HG03175 (cell line): ENCODE measurements around the gene GOLGA6L1.
"Not testable (repeated sequence)": the region's sequence is repeated elsewhere in the genome, so short reads cannot be mapped to it uniquely, and the experiment has no call there.

ENCODE experiments used
- ATAC-seq: cut with Tn5 transposase; IDR thresholded peaks from one replicate; pipeline ENCODE4 v1.9.1; 2021; ENCODE audit warnings: mild to moderate bottlenecking, moderate library complexity; ENCODE audit not compliant: unreplicated experiment

Gene GOLGA6L1, protein sequence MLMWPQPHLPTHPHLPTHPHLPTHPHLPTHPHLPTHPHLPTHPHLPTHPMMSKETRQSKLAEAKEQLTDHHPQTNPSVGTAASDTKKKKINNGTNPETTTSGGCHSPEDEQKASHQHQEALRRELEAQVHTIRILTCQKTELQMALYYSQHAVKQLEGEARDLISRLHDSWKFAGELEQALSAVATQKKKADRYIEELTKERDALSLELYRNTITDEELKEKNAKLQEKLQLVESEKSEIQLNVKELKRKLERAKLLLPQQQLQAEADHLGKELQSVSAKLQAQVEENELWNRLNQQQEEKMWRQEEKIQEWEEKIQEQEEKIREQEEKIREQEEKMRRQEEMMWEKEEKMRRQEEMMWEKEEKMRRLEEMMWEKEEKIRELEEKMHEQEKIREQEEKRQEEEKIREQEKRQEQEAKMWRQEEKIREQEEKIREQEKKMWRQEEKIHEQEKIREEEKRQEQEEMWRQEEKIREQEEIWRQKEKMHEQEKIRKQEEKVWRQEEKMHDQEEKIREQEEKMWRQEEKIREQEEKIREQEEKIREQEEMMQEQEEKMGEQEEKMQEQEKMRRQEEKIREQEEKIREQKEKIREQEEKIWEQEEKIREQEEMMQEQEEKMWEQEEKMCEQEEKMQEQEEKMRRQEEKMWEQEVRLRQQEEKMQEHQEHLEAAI

DNA sequence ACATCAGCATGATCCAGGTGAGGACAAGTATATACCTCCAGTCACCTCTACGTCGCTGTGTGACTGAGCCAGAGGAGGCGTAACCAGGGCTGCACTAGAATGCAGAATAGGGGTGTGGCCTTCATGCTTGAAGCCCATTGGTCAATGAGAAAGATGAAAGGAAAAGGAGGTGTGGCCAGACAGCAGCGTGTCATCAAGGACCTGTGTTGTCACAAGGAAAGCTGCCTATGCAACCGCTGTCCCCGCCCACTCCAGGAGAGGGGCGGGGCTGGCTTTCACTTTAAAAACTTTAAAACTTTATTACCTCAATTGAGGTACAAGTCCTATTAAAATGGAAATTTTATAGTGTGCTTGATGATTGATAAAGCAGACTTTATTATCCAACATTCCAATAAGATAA, at the start of gene GOLGA6L1:
Gene GOLGA6L1, minus strand, starts transcription at position 101 of the 400 bp plus-strand sequence. Its CDS starts 91 bp downstream, at position 10.
- ATAC-seq: not testable (repeated sequence)

DNA sequence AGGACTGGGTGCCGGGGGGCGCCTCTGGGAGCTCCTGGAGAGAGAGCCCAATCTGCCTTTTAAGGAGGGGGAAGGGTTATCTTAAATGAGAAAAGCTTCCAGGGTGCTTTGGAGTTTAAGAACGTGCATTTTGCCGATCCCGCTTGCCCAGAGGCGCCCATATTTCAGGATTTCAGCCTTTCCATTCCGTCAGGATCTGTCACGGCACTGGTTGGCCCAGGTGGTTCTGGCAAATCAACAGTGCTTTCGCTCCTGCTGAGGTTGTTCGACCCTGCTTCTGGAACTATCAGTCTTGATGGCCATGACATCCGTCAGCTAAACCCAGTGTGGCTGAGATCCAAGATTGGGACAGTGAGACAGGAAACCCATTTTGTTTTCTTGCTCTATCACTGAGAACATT, 44.6 kb upstream of the GOLGA6L1 start:
- ATAC-seq: not testable (repeated sequence)

DNA sequence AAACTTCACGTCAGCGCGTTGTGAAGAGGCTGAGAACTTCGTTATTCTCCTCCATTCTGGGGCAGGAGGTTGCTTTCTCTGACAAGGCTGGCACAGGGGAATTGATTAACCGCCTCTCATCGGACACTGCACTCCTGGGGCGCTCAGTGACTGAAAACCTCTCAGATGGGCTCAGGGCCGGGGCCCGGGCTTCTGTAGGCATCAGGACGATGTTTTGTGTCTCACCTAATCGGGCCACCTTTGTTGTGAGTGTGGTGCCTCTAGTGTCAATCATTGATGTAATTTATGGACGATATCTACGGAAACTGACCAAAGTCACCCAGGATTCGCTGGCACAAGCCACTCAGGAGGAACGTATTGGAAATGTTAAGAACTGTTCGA, 43.9 kb upstream of the GOLGA6L1 start:
- ATAC-seq: not testable (repeated sequence)

DNA sequence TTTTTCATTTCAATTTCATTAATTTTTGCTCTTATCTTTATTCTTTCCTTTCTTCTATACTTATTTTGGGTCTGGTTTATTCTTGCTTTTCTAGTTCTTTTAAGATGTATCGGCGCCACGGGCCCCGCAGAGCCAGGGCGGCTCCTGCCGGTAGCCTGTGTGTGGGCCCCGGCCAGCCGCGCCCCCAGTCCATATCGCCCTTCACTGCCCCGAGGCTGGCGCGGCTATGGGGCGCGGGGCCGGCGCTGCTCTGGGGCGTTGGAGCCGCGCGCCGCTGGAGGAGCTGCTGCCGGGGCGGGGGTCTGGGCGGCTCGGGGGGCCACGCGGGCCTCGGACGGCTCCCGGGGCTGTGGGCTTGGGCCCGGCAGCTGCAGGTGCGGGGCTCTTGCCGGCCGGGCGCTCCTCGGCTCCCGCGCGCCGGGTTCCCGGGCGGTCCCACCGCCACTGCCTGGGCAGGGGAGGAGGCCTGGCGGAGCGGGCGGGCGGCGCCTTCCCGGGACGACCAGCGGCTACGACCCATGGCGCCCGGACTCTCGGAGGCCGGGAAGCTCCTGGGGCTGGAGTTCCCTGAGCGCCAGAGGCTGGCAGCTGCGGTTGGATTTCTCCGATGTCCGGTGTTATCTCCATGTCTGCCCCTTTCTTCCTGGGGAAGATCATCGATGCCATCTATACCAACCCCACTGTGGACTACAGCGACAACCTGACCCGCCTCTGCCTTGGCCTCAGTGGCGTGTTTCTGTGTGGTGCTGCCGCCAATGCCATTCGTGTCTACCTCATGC, 43.3 kb upstream of the GOLGA6L1 start:
- ATAC-seq: not testable (repeated sequence)

DNA sequence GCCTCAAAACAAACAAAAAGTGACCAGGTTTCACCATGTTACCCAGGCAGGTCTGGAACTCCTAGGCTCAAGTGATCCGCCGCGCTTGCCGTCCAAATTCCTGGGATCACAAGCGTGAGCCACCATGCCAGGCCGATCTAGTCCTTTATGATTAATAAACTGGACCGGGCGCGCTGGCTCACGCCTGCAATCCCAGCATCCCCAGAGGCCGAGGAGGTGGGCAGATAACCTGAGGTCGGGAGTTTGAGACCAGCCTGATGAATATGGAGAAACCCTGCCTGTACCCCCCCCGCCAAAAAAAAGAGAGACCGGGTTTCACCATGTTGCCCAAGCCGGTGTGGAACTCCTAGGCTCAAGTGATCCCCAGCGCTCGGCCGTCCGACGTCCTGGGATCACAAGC, 40.1 kb upstream of the GOLGA6L1 start:
- not testable (repeated sequence) for ATAC-seq

DNA sequence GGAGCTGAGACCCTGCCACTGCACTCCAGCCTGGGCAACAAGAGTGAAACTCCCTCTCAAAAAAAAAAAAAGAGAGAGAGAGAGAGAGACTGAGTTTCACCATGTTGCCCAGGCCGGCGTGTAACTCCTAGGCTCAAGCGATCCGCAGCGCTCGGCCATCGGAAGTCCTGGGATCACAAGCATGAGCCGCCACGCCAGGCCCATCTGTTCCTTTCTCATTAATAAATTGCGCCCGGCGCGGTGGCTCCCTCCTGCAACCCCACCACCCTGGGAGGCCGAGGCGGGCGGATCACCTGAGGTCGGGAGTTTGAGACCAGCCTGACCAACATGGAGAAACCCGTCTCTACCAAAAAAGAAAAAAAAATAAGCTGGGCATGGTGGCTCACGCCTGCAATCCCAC, 39.0 kb upstream of the GOLGA6L1 start:
- not testable (repeated sequence) for ATAC-seq

DNA sequence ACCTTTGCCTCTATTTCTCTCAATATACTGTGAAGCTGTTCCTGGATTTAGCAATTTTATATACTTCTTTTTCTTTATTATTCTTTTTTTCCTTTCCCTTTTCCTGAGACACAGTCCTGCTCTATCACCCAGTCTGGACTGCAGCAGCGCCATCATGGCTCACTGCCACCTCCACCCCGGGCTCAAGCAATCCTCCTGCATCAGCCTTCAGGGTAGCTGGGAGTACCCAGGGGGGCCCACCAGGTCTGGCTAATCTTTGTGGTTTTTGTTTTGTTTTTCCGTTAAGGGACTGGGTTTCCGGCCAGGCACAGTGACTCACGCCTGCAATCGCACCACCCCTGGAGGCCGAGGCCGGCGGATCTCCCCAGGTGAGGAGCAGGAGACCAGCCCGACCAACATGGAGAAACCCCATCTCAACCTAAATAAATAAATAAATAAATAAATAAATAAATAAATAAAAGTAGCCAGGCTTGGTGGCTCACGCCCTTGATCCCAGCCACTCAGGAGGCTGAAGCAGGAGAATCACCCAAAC, 38.1 kb upstream of the GOLGA6L1 start:
- ATAC-seq: not testable (repeated sequence)

DNA sequence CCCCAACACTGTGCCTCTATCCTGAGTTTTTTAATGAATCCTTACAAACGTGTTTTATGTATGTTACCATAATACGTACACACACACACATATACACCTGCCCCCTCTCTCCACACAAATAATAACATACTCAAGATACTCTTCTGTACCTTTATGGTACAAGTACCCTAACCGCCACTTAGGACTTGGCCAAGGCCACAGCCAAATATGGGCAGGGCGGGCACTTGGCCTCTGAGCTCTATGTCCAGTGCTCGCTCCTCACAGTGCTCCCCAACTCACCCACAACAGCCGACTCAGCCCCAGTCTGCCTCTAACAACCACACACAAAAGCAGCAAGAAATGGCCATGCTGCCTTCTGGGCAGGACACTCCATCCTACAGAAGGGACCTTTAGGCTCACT, 3.8 kb downstream of the GOLGA6L1 start:
- ATAC-seq: not testable (repeated sequence)

DNA sequence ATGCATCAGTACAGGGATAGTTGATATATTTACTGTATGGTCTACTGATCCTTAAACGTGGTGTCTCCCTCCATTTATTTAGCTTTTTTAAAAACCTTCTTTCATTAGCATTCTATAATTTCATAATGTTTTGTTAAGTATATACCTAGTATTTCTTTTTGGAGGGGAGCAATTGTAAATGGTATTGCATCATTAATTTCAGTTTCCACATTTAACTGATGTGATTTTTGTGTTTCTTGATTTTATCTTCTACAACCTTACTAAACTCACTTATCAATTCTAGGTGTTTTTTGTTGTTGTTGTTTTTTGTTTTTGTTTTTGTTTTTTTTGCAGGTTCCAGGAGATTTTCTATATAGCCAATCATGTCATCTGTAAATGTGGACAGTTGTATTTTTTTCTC, 18.4 kb downstream of the GOLGA6L1 start:
- no peak for ATAC-seq

DNA sequence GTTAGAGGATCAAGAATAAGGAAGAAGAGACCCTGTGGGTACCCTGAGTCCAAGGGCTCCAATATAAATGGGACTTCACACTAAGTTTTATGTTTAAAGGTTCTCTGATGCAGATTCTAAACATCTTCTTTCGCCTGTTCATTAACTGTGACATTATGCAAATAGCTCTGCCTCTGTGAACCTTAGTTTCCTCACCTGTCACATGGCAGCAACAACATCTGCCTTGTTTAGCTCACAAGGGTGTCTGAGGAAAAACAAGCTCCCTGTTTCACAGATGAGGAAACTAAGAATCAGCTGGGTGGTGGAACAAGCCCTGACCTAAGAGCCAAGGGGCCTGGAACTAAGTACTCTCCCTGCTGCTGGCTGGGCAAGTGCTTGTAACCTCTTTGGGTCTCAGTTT, 40.8 kb downstream of the GOLGA6L1 start:
- ATAC-seq: no peak

DNA sequence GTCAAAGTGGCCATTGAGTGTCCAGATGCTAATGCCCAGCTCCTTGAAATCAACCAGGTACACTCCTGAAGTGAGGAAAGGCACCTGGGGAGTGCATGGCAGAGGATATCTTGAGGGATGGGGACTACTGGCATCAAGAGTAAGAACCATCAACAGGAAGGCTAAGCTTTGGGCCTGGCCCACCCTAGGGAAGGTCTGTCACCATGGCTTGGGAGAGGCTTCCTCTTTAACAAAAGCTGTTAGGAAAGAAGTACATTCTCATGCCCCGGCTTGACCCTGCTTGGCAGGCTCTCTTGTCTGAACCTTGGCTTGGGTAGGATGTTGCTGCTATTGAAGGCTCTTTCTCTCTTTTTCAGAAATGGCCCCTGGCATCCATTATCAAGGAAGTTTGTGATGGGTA, 53.5 kb downstream of the GOLGA6L1 start:
- ATAC-seq: no peak

DNA sequence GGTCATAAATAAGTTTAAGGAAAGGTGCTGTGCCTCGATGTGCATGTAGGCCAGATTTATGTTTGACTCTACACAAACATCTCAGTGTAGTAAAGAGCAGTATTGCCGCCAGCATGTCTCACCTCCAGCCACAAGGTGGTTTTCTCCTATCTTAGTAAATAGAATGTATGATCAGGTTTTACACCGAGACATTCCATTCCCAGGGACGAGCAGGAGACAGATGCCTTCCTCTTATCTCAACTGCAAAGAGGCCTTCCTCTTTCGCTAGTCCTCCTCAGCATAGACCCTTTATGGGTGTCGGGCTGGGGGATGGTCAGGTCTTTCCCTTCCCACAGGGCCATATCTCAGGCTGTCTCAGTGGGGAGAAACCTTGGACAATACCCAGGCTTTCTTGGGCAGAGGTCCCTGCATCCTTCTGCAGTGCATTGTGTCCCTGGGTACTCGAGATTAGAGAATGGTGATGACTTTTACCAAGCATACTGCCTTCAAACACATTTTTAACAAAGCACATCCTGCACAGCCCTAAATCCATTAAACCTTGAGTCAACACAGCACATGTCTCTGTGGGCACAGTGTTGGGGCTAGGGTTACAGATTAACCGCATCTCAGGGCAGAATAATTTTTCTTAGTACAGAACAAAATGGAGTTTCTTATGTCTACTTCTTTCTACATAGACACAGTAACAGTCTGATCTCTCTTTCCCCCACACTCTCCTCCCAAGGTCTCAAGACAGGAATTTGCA, 54.5 kb downstream of the GOLGA6L1 start:
- ATAC-seq: not testable (repeated sequence)

DNA sequence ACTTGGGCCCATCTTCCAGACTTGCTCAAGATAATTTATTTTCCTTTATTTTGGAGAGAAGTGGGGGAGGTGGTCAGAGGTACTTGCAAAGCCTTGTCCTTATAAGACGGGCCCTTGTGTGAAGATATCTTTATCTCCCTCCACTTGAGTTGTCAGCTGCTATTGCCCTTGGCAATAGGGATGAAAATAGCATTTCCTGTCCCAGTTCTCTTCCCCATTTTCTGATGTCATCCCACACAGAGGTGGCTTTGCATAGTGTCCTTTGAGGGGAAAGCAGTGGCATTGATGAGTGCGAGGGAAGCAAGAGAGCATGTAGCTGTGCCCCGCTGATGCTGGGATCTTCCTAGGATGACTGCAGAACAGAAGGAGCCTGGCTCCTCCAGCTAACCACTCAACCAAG, 55.4 kb downstream of the GOLGA6L1 start:
- ATAC-seq: no peak

DNA sequence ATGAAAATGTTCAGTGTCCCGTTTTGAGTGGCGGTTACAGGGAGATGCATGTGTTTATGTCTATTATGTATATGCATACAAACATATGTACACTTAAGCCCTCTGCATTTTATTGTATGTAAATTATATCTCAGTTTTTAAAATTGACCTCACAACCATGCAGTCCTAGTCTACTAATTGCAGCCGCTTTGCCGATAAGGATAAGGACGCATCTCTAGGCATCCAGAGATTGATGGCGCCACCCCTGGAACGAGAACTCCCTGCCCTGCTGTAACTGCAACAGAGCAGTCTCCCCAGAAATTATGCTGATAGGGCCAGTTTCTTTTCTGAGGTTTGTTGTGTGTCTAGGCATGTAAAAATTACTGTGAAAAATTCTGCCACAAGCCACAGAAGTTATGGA, 56.9 kb downstream of the GOLGA6L1 start:
- ATAC-seq: no peak
